IMR-90 (cell line): ENCODE data around the gene TNPO1. TPM values are rescaled to one million over a fixed set of nuclear protein-coding genes. Genes with fewer than 3 reads are reported as not detected.

Experiments
- ATAC-seq: fragments of 200-7000 bp; cut with Tn5 transposase; 2 replicates; pipeline ENCODE4 v1.9.1; 2020; ENCODE audit warnings: low read depth, mild to moderate bottlenecking, moderate library complexity
- BruUV-seq: library from RNA; stranded (reverse); fragments of 400-500 nt; replicated peaks from 2 replicates; lab custom pipeline; 2021; lab: Mats Ljungman, UMichigan
- CTCF ChIA-PET: fragments of 300-600 bp; formaldehyde crosslinking; extraction: SDS; loops from one replicate; lab custom pipeline; 2021; ENCODE audit warnings: antibody characterized with exemption; lab: Yijun Ruan, JAX
- POLR2A ChIA-PET: fragments of 300-600 bp; sonication (Branson Sonifier 250); formaldehyde crosslinking; loops from one replicate; lab custom pipeline; 2022; ENCODE audit warnings: antibody characterized with exemption; ENCODE audit not compliant: unreplicated experiment; lab: Charles Lee
- DNase-seq: peaks from one replicate; pipeline ENCODE4 v3.0.0; 2013
- H2AFZ ChIP-seq: replicated peaks from 2 replicates; pipeline ENCODE3; 2013; ENCODE audit warnings: low read length, mild to moderate bottlenecking; ENCODE audit not compliant: poor library complexity
- H2AK5ac ChIP-seq: 2 replicates; pipeline ENCODE4 v1.6.1; 2013; ENCODE audit warnings: low read depth, low read length, inconsistent platforms
- H2AK9ac ChIP-seq: replicated peaks from 2 replicates; pipeline ENCODE3; 2013; ENCODE audit warnings: mild to moderate bottlenecking, low read depth, low read length, moderate library complexity; ENCODE audit not compliant: poor library complexity
- H2BK120ac ChIP-seq: 2 replicates; pipeline ENCODE4 v1.6.1; 2013; ENCODE audit warnings: low read depth, low read length, inconsistent platforms
- H2BK15ac ChIP-seq: 3 replicates; pipeline ENCODE4 v1.6.1; 2013; ENCODE audit warnings: low read depth, low read length, inconsistent platforms
- H2BK20ac ChIP-seq: 2 replicates; pipeline ENCODE4 v1.6.1; 2013; ENCODE audit warnings: low read depth, mild to moderate bottlenecking, inconsistent platforms, low read length, moderate library complexity
- H2BK5ac ChIP-seq: 2 replicates; pipeline ENCODE4 v1.6.1; 2013; ENCODE audit warnings: mild to moderate bottlenecking, low read depth, low read length, inconsistent platforms; ENCODE audit not compliant: poor library complexity, severe bottlenecking
- H3K14ac ChIP-seq: replicated peaks from 2 replicates; pipeline ENCODE4 v1.6.1; 2013; ENCODE audit warnings: low read depth, low read length, inconsistent platforms
- H3K18ac ChIP-seq: 2 replicates; pipeline ENCODE4 v1.6.1; 2013; ENCODE audit warnings: low read depth, low read length, control low read depth
- H3K23ac ChIP-seq: 2 replicates; pipeline ENCODE4 v1.6.1; 2013; ENCODE audit warnings: low read depth, low read length, inconsistent platforms
- H3K27ac ChIP-seq: 2 replicates; pipeline ENCODE4 v1.5.1; 2013; ENCODE audit warnings: mild to moderate bottlenecking, control low read depth, low read length; ENCODE audit not compliant: insufficient read depth
- H3K27me3 ChIP-seq: 2 replicates; pipeline ENCODE4 v1.6.1; 2013; ENCODE audit warnings: low read length; ENCODE audit not compliant: control insufficient read depth, insufficient read depth
- H3K36me3 ChIP-seq: 2 replicates; pipeline ENCODE4 v1.6.1; 2013; ENCODE audit warnings: low read length, mixed read lengths; ENCODE audit not compliant: control insufficient read depth, insufficient read depth
- H3K4ac ChIP-seq: 2 replicates; pipeline ENCODE4 v1.6.1; 2013; ENCODE audit warnings: low read depth, low read length, inconsistent platforms
- H3K4me1 ChIP-seq: 2 replicates; pipeline ENCODE4 v1.6.1; 2013; ENCODE audit warnings: low read length, mixed read lengths; ENCODE audit not compliant: control insufficient read depth, insufficient read depth
- H3K4me2 ChIP-seq: 2 replicates; pipeline ENCODE4 v1.6.1; 2013; ENCODE audit warnings: low read depth, mild to moderate bottlenecking, control low read depth, low read length, moderate library complexity
- H3K4me3 ChIP-seq: 2 replicates; pipeline ENCODE4 v1.5.1; 2013; ENCODE audit warnings: low read depth, mild to moderate bottlenecking, control low read depth, low read length, moderate library complexity; ENCODE audit not compliant: insufficient read depth
- H3K56ac ChIP-seq: 2 replicates; pipeline ENCODE4 v1.6.1; 2013; ENCODE audit warnings: low read length, inconsistent platforms; ENCODE audit not compliant: insufficient read depth; ENCODE audit errors: extremely low read depth
- H3K79me1 ChIP-seq, 2 experiments: 2 replicates each; pipeline ENCODE4 v1.6.1; 2013; ENCODE audit warnings: low read length in 2 of 2, inconsistent platforms in 1 of 2, low read depth in 1 of 2
- H3K9ac ChIP-seq: 2 replicates; pipeline ENCODE4 v1.6.1; 2013; ENCODE audit warnings: low read depth, low read length, control low read depth
- H3K9me1 ChIP-seq: 2 replicates; pipeline ENCODE4 v1.6.1; 2013; ENCODE audit warnings: low read length, inconsistent platforms; ENCODE audit not compliant: insufficient read depth
- H3K9me3 ChIP-seq: 2 replicates; pipeline ENCODE4 v1.6.1; 2013; ENCODE audit warnings: low read length; ENCODE audit not compliant: control insufficient read depth, insufficient read depth
- H4K20me1 ChIP-seq: 2 replicates; pipeline ENCODE4 v1.6.1; 2013; ENCODE audit warnings: low read length, inconsistent platforms; ENCODE audit not compliant: insufficient read depth
- H4K5ac ChIP-seq: 2 replicates; pipeline ENCODE4 v1.6.1; 2013; ENCODE audit warnings: mild to moderate bottlenecking, low read depth, low read length, control low read depth
- H4K8ac ChIP-seq, 2 experiments: 2 replicates each; pipeline ENCODE4 v1.6.1; 2013; ENCODE audit warnings: low read depth in 2 of 2, low read length in 2 of 2, control low read depth in 1 of 2, inconsistent platforms in 1 of 2
- H4K91ac ChIP-seq: 2 replicates; pipeline ENCODE4 v1.6.1; 2013; ENCODE audit warnings: low read depth, low read length, inconsistent platforms; ENCODE audit not compliant: insufficient read depth
- BHLHE40 ChIP-seq: fragments of 150-350 bp; IDR thresholded peaks from 2 replicates; pipeline ENCODE4 v1.6.1; 2016; ENCODE audit warnings: mild to moderate bottlenecking, low read depth, low read length
- CTCF ChIP-seq: conservative IDR thresholded peaks from 2 replicates; pipeline ENCODE4 v1.5.1; 2012; ENCODE audit warnings: mild to moderate bottlenecking, low read depth, low read length, improper control_type of control experiment
- FOS ChIP-seq: fragments of 150-350 bp; IDR thresholded peaks from 2 replicates; pipeline ENCODE4 v1.6.1; 2016; ENCODE audit warnings: low read depth, low read length
- MAFK ChIP-seq: IDR thresholded peaks from 2 replicates; pipeline ENCODE4 v1.6.1; 2012; ENCODE audit warnings: low read depth, low read length, improper control_type of control experiment
- MAZ ChIP-seq: IDR thresholded peaks from 2 replicates; pipeline ENCODE4 v1.6.1; 2012; ENCODE audit warnings: low read depth, mild to moderate bottlenecking, low read length, improper control_type of control experiment, moderate library complexity, borderline replicate concordance
- MXI1 ChIP-seq: IDR thresholded peaks from 2 replicates; pipeline ENCODE4 v1.6.1; 2012; ENCODE audit warnings: low read depth, mild to moderate bottlenecking, low read length, moderate library complexity, borderline replicate concordance
- POLR2A ChIP-seq: IDR thresholded peaks from 2 replicates; pipeline ENCODE4 v1.6.1; 2012; ENCODE audit warnings: mild to moderate bottlenecking, low read depth, low read length
- RCOR1 ChIP-seq: IDR thresholded peaks from 2 replicates; pipeline ENCODE4 v1.6.1; 2012; ENCODE audit warnings: mild to moderate bottlenecking, low read length, improper control_type of control experiment; ENCODE audit not compliant: insufficient replicate concordance
- RFX5 ChIP-seq: IDR thresholded peaks from 2 replicates; pipeline ENCODE4 v1.8.0; 2012; ENCODE audit warnings: low read depth, mild to moderate bottlenecking, low read length, moderate library complexity
- SMC3 ChIP-seq: fragments of 150-350 bp; IDR thresholded peaks from 2 replicates; pipeline ENCODE4 v1.6.1; 2016; ENCODE audit warnings: low read depth, mild to moderate bottlenecking, antibody characterized with exemption, low read length, moderate library complexity
- USF2 ChIP-seq: fragments of 150-350 bp; IDR thresholded peaks from 2 replicates; pipeline ENCODE4 v1.6.1; 2017; ENCODE audit warnings: mild to moderate bottlenecking, antibody characterized with exemption, low read length, low read depth
- WGBS, 2 experiments: methylation state at CpG; one replicate each; pipeline versions ENCODE4 v1.1.5 to v1.1.7; 2013; ENCODE audit warnings: missing lambda C conversion rate in 2 of 2; ENCODE audit not compliant: insufficient read length in 1 of 2; ENCODE audit errors: extremely low coverage in 2 of 2; 5-methylcytosine and 5-hydroxymethylcytosine counted together
- dilution Hi-C: fragments of 300-500 bp; cut with HindIII; formaldehyde crosslinking; loops from one replicate; pipeline ENCODE4 v1.14.3; 2018; ENCODE audit warnings: low sequenced_read_pairs; ENCODE audit not compliant: unreplicated experiment
- in situ Hi-C: fragments of 300-500 bp; cut with MboI; formaldehyde crosslinking; loops from 3 replicates; pipeline ENCODE4 v1.14.3; 2019; ENCODE audit warnings: low sequenced_read_pairs, inconsistent platforms, mixed read lengths
- intact Hi-C: fragments of 100-400 bp; cut with micrococcal nuclease; formaldehyde crosslinking; loops from 2 replicates; pipeline ENCODE4 v1.10.0; 2022
- polyA plus RNA-seq, 3 experiments: library from polyadenylated mRNA; depleted of rRNA; stranded (reverse); fragments of >200 nt; gene quantifications; 2 replicates each; pipeline ENCODE4 v1.2.3, GENCODE V29; 2012; ENCODE audit warnings: low replicate concordance in 1 of 3
- total RNA-seq: library from RNA; depleted of rRNA; stranded (reverse); fragments of >200 nt; gene quantifications from 2 replicates; pipeline ENCODE4 v1.2.3, GENCODE V29; 2012

TNPO1 gene
- total and polyA plus RNA-seq, 2 of the 4 experiments (the other 2 are of a cell fraction) = 45.5 to 400 TPM

GRCh38 chr5:72854419-72854818 is 38.0 kb downstream of the TNPO1 start:
- peaks cover 33% of the 10 kb centered on the region for H3K36me3 ChIP-seq
- no peak overlapping the region for H4K91ac ChIP-seq
- no peak overlapping the region for H2BK120ac ChIP-seq
- dilution Hi-C loops (no loop called here), intact Hi-C loops (no loop called here), in situ Hi-C loops (no loop called here)
- peaks cover 6% of the 10 kb centered on the region; the same call in 1 of the 2 replicates for H3K4me1 ChIP-seq
- H4K5ac ChIP-seq = no peak overlapping the region
- no peak overlapping the region for H3K4me2 ChIP-seq
- H3K18ac ChIP-seq = no peak overlapping the region
- H3K27ac ChIP-seq = no peak overlapping the region
- H4K20me1 ChIP-seq = peaks cover 64% of the 10 kb centered on the region
- H2AFZ ChIP-seq = no peak overlapping the region
- no peak overlapping the region for H2BK5ac ChIP-seq
- no peaks in the 10 kb centered on the region for H3K27me3 ChIP-seq
- no peaks in the 10 kb centered on the region for H3K9me3 ChIP-seq
- no peak overlapping the region for H3K4me3 ChIP-seq
- no CpG with 5 or more reads among the region's 3 CpGs for WGBS, 2 experiments
- ChIA-PET POLR2A (no interaction called here), CTCF (no interaction called here)
- BruUV-seq = no TSS peak
- no peak overlapping the region for H2AK9ac ChIP-seq
- no peak overlapping the region for H3K56ac ChIP-seq
- ATAC-seq (no peak), DNase-seq (no peak)
- no peak overlapping the region for H3K14ac ChIP-seq
- peaks cover 9% of the 10 kb centered on the region for H3K9me1 ChIP-seq
- H2BK15ac ChIP-seq = no peak overlapping the region
- H3K23ac ChIP-seq = no peak overlapping the region
- TF ChIP-seq USF2 (no peak), MAFK (no peak), RFX5 (no peak), MAZ (no peak), SMC3 (no peak), CTCF (no peak), RCOR1 (no peak), MXI1 (no peak), BHLHE40 (no peak), FOS (no peak), POLR2A (no peak)
- H2AK5ac ChIP-seq = no peak overlapping the region
- H4K8ac ChIP-seq = no peak overlapping the region
- H2BK20ac ChIP-seq = no peak overlapping the region
- H3K9ac ChIP-seq = no peak overlapping the region
- H3K4ac ChIP-seq = no peak overlapping the region
- peaks cover 18 to 54% of the 10 kb centered on the region in 2 experiments for H3K79me1 ChIP-seq
